HepG2 (cell line): ENCODE data around the gene EPHA2. TPM values are rescaled to one million over a fixed set of nuclear protein-coding genes. Genes with fewer than 3 reads are reported as not detected.

Source experiments
- ARNT ChIP-seq: fragments of 450-650 bp; IDR thresholded peaks from 2 replicates; pipeline ENCODE4 v1.6.1; 2017
- DMTF1 ChIP-seq: sonication (generic); formaldehyde crosslinking; IDR thresholded peaks from 2 replicates; pipeline ENCODE4 v1.4.0; 2020; ENCODE audit warnings: mild to moderate bottlenecking, missing genetic modification reagents
- FOXK2 ChIP-seq: fragments of 450-650 bp; IDR thresholded peaks from 2 replicates; pipeline ENCODE4 v1.6.1; 2016
- GATAD1 ChIP-seq: IDR thresholded peaks from 2 replicates; pipeline ENCODE4 v1.6.1; 2016; ENCODE audit warnings: missing genetic modification reagents, missing compliant biosample characterization
- MAX ChIP-seq: IDR thresholded peaks from 2 replicates; pipeline ENCODE4 v1.6.1; 2012; ENCODE audit warnings: inconsistent platforms
- NFE2 ChIP-seq: sonication (generic); formaldehyde crosslinking; IDR thresholded peaks from 2 replicates; pipeline ENCODE4 v1.4.0; 2020; ENCODE audit warnings: missing genetic modification reagents
- NR2F1 ChIP-seq, 2 experiments: fragments of 450-650 bp in 1 of 2; formaldehyde crosslinking in 1 of 2; IDR thresholded peaks; 2 replicates each; pipeline versions ENCODE4 v1.5.0 to v1.6.1; 2016 to 2020; ENCODE audit warnings: mild to moderate bottlenecking in 1 of 2, missing compliant biosample characterization in 1 of 2, missing genetic modification reagents in 1 of 2, moderate library complexity in 1 of 2
- NRL ChIP-seq: sonication (generic); formaldehyde crosslinking; IDR thresholded peaks from 2 replicates; pipeline ENCODE4 v1.5.0; 2020; ENCODE audit warnings: missing genetic modification reagents, mild to moderate bottlenecking, moderate library complexity, borderline replicate concordance
- PAF1 ChIP-seq: IDR thresholded peaks from 2 replicates; pipeline ENCODE4 v1.6.1; 2016; ENCODE audit warnings: missing genetic modification reagents, missing compliant biosample characterization
- RBM22 ChIP-seq: fragments of 200-400 bp; formaldehyde crosslinking; optimal IDR thresholded peaks from 2 replicates; pipeline ENCODE3; 2017; ENCODE audit warnings: mild to moderate bottlenecking, low read length, moderate library complexity
- RBM39 ChIP-seq: fragments of 200-400 bp; formaldehyde crosslinking; IDR thresholded peaks from one replicate; pipeline ENCODE4 v1.6.1; 2018; ENCODE audit warnings: antibody characterized with exemption, mild to moderate bottlenecking, low read depth, low read length; ENCODE audit not compliant: poor library complexity, severe bottlenecking
- REPIN1 ChIP-seq: sonication (generic); formaldehyde crosslinking; IDR thresholded peaks from 2 replicates; pipeline ENCODE4 v1.8.0; 2022; ENCODE audit warnings: missing genetic modification reagents, low read depth, mild to moderate bottlenecking, borderline replicate concordance
- SMARCE1 ChIP-seq: fragments of 450-650 bp; IDR thresholded peaks from 2 replicates; pipeline ENCODE4 v1.6.1; 2017; ENCODE audit warnings: borderline replicate concordance
- SNAPC4 ChIP-seq: sonication (generic); formaldehyde crosslinking; IDR thresholded peaks from 2 replicates; pipeline ENCODE4 v1.4.0; 2020; ENCODE audit warnings: mild to moderate bottlenecking, missing genetic modification reagents
- THAP8 ChIP-seq: sonication (generic); formaldehyde crosslinking; IDR thresholded peaks from 2 replicates; pipeline ENCODE4 v1.5.1; 2020; ENCODE audit warnings: missing genetic modification reagents, mild to moderate bottlenecking, borderline replicate concordance
- ZFP37 ChIP-seq: sonication (generic); formaldehyde crosslinking; IDR thresholded peaks from 2 replicates; pipeline ENCODE4 v1.4.0; 2020; ENCODE audit warnings: missing genetic modification reagents, borderline replicate concordance
- ZNF264 ChIP-seq: sonication (generic); formaldehyde crosslinking; IDR thresholded peaks from 2 replicates; pipeline ENCODE4 v1.4.0; 2020; ENCODE audit warnings: missing genetic modification reagents
- ZNF550 ChIP-seq: sonication (generic); formaldehyde crosslinking; IDR thresholded peaks from 2 replicates; pipeline ENCODE4 v1.4.0; 2020; ENCODE audit warnings: mild to moderate bottlenecking, missing genetic modification reagents, borderline replicate concordance
- ZNF639 ChIP-seq: conservative IDR thresholded peaks from 2 replicates; pipeline ENCODE4 v1.6.1; 2018; ENCODE audit warnings: missing genetic modification reagents
- ZNF790 ChIP-seq: sonication (generic); formaldehyde crosslinking; IDR thresholded peaks from 2 replicates; pipeline ENCODE4 v1.8.0; 2022; ENCODE audit warnings: missing genetic modification reagents, mild to moderate bottlenecking, borderline replicate concordance
- polyA plus RNA-seq, 8 experiments: library from polyadenylated mRNA; depleted of rRNA in 3 of 8; stranded (reverse) in 7 of 8; unstranded in 1 of 8; fragments of >200 nt; fragmentation: Illumina TruSeq in 4 of 8; extraction: Trizol in 4 of 8; gene quantifications; 2 replicates each; pipeline versions ENCODE4 v1.2.1 to v1.2.3, GENCODE V29; 2011 to 2016; ENCODE audit warnings: low read depth in 4 of 8, missing spikeins in 1 of 8, mixed read lengths in 1 of 8; ENCODE audit not compliant: insufficient read depth in 1 of 8
- total RNA-seq, 5 experiments: library from RNA; depleted of rRNA; stranded (reverse); fragments of >200 nt; fragmentation: Illumina TruSeq; extraction: Trizol; gene quantifications; 2 replicates each; pipeline ENCODE4 v1.2.3, GENCODE V29; 2016; ENCODE audit warnings: low read depth in 1 of 5

EPHA2 gene
- total and polyA plus RNA-seq, 2 of the 13 experiments (the other 11 are each of a cell fraction or from before 2014, with no cell fraction given), result 33.6 to 53.6 TPM

GRCh38 chr1:16181887-16182719 is 26.2 kb upstream of the EPHA2 start (continued):
- TF ChIP-seq SNAPC4 (CRISPR knock-in tag), result no peak
- 0 out of 2 replicates have a peak, but pooled peaks have one; percentile 4 for TF ChIP-seq NRL
- no peak for TF ChIP-seq ZNF550 (CRISPR knock-in tag)
- TF ChIP-seq NR2F1 (CRISPR knock-in tag; IDR thresholded peaks at IDR 0.05), result no peak; a peak in 1 of 4 replicates
- no peak for TF ChIP-seq ZNF639 (CRISPR knock-in tag)
- no peak for TF ChIP-seq SMARCE1
- TF ChIP-seq GATAD1 (CRISPR knock-in tag), result no peak
- no peak for TF ChIP-seq FOXK2
- TF ChIP-seq NFE2 (CRISPR knock-in tag), result no peak
- TF ChIP-seq DMTF1 (CRISPR knock-in tag), result no peak
- TF ChIP-seq ARNT, result no peak
- TF ChIP-seq THAP8, result no peak; the same call in 1 of the 2 replicates
- no peak for TF ChIP-seq ZNF790 (CRISPR knock-in tag)
- no peak for TF ChIP-seq PAF1 (CRISPR knock-in tag)
- TF ChIP-seq ZNF264, result no peak
- peak; percentile 35; the same call in 1 of the 2 replicates for TF ChIP-seq REPIN1
- TF ChIP-seq RBM22, result no peak
- TF ChIP-seq ZFP37 (CRISPR knock-in tag), result no peak
- TF ChIP-seq MAX, result peak; percentile 34
- no peak for TF ChIP-seq RBM39
